Measurements from ENCODE around the gene DOHH. TPM values are rescaled to one million over a fixed set of nuclear protein-coding genes. Genes with fewer than 3 reads are reported as not detected.
"Not testable (repeated sequence)": the region's sequence is repeated elsewhere in the genome, so short reads cannot be mapped to it uniquely, and the experiment has no call there.

DOHH gene
- total RNA-seq, 2 experiments from 2014 or later, result 13.3 to 17.0 TPM

DNA sequence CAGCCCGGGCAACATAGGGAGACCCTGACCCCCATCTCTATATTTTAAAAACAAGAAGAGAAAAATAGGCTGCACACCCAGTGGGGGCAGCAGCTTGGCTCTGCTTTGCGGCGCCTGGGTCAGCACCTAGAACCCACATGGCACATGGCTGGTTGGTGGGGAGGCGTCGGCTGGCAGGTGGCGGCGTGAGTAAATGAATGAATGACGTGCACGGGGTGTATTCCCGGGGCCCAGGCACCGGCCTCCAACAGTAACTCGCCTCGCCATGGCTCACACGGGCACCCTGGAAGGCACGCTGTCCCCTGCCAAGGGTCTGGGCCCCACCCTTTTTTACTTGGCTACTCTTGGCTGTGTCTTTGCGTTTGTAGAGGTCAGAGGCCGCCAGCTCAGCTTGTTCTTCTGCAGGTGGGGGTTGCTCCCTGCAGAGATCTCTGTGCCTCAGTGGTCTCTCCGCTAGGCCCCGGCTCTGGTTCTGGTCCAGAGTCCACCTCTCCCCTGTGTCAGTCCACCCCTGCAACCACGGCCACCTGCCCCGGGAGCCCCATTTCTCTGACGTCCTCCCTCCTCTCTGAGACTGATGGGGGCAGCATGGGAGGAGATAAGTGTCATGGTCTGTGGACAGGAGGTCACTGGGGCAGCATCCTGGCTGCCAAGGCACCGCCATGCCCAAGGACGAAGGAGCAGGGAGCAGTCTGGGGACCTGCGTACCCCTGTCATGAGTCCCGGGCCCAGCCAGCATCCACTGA lies 11.2 kb upstream of the DOHH start:
- Mint-ChIP-seq H3K4me3 (no peak overlapping the region), H3K27ac (no peak overlapping the region), H3K4me1 (peaks cover 32% of the 10 kb centered on the region), H3K9me3 (ENCODE audit: low read depth) (no peaks in the 10 kb centered on the region), H3K27me3 (no peaks in the 10 kb centered on the region), H3K36me3 (peaks cover 16% of the 10 kb centered on the region)
- CTCF ChIA-PET, result no interaction called here
- no peak for ATAC-seq
- DNase-seq, result no peak

DNA sequence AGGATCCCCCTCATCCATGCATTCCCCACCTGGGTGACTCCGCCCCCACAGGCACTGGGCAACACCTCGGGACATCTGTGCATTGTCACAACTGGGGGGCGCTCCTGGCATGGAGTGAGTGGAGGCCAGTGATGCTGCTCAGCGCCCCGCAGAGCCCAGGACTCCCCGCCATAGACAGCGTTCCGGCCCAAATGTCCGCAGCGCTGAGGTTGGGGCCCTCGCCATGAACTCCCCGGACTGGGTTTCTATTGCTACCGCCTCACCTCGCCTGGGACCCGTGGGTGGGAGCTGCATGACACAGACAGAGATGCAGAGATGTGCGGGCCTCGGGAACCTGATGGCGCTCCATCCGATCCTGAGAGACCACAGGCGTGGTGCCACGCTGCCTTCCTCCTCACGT lies 10.3 kb upstream of the DOHH start:
- Mint-ChIP-seq H3K4me1 (peaks cover 30% of the 10 kb centered on the region), H3K4me3 (no peak overlapping the region), H3K36me3 (peaks cover 16% of the 10 kb centered on the region), H3K9me3 (ENCODE audit: low read depth) (no peaks in the 10 kb centered on the region), H3K27me3 (no peaks in the 10 kb centered on the region), H3K27ac (no peak overlapping the region)
- CTCF ChIA-PET, result no interaction called here
- no peak for DNase-seq
- no peak for ATAC-seq

DNA sequence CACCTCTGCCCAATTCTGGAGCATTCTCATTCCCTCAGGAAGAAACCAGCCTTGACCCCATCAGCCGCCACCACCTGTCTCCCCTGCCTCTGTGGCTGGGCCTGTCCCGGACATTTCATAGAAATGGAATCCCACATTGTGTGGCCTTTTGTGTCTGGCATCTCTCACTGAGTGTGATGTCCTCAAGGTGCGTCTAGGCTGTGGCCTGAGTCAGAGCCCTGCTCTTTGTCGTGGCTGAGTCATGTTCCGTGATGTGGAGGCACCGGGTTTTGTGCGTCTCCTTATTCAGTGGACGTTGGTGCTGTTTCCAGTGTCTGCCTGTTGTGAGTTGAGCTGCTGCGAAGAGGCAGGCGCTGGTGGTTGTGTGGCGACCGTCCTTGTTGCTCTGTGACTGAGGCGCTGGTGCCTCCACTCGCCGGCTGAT lies 9.1 kb upstream of the DOHH start:
- H3K27ac Mint-ChIP-seq, result no peak overlapping the region
- no peaks in the 10 kb centered on the region for H3K9me3 Mint-ChIP-seq (ENCODE audit: low read depth)
- H3K36me3 Mint-ChIP-seq, result peaks cover 16% of the 10 kb centered on the region
- H3K4me3 Mint-ChIP-seq, result peak overlapping the region; percentile 14
- CTCF ChIA-PET, result no interaction called here
- DNase-seq, result no peak
- no peak for ATAC-seq
- H3K27me3 Mint-ChIP-seq, result no peaks in the 10 kb centered on the region
- H3K4me1 Mint-ChIP-seq, result peaks cover 37% of the 10 kb centered on the region

DNA sequence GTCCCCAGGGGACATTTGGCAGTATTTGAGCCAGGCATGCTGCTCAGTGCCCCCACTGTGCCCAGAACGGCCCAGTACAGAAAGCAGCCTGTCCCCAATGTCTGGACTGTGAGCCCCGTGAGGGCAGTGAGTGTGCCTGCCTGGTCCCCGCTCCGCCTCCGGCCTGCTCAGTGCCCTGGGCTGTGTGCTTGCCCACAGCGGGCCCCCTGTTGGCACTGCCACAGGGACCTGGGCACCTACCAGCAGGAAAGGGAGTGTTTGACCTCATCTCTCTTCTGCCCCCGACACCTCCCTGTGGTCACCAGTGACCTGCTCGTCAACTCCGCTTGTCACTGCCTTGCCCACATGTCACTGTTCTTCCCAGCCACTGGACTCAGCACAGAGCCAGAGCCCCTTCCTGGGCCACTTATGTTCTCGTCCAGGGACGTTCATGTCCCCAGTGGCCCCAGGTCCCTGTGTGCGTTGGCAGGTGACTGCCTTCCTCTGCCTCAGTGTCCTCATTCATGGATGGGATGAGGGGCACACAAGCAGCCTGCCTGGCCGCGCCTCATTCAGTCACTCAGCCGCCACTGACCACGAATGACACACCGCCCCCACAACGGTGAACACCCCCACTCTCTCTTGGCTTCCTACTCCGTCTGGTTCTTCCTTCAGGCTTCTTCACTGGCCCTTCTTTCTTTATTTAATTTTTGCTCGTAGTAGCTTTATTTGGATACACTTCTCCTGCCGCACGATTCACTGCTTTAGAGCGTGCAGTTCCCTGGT lies 8.5 kb upstream of the DOHH start:
- peaks cover 39% of the 10 kb centered on the region for H3K4me1 Mint-ChIP-seq
- no peak for ATAC-seq
- H3K4me3 Mint-ChIP-seq, result peak overlapping the region; percentile 14
- H3K27ac Mint-ChIP-seq, result peak overlapping the region; percentile 24
- H3K9me3 Mint-ChIP-seq (ENCODE audit: low read depth), result no peaks in the 10 kb centered on the region
- H3K27me3 Mint-ChIP-seq, result no peaks in the 10 kb centered on the region
- DNase-seq, result no peak
- peaks cover 16% of the 10 kb centered on the region for H3K36me3 Mint-ChIP-seq
- CTCF ChIA-PET, result no interaction called here

DNA sequence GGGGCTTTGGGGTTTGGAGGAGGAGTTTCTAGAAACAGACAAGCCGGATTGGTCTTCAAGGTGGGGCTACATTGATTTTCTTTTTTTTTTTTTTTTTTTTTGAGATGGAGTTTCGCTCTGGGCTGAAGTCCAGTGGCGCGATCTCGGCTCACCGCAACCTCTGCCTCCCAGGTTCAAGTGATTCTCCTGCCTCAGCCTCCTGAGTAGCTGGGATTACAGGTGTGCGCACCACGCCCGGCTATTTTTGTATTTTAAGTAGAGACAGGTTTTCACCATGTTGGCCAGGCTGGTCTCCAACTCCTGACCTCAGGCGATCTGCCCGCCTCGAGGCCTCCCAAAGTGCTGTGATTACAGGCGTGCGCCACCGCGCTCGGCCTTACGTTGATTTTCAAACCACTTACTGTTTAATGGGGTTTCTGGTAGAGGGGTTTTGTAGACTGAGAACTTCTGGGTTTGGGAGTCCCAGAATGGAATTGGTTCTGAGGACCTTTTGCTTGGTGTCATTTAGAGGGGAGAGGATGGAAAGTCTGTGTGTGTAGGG lies 7.7 kb upstream of the DOHH start:
- H3K27me3 Mint-ChIP-seq; CTCF ChIA-PET; ATAC-seq; H3K9me3 Mint-ChIP-seq (ENCODE audit: low read depth); DNase-seq: not testable (repeated sequence)
- Mint-ChIP-seq H3K4me3 (peak overlapping the region; percentile 92), H3K4me1 (peaks cover 39% of the 10 kb centered on the region), H3K27ac (peak overlapping the region; percentile 41), H3K36me3 (peaks cover 16% of the 10 kb centered on the region)

DNA sequence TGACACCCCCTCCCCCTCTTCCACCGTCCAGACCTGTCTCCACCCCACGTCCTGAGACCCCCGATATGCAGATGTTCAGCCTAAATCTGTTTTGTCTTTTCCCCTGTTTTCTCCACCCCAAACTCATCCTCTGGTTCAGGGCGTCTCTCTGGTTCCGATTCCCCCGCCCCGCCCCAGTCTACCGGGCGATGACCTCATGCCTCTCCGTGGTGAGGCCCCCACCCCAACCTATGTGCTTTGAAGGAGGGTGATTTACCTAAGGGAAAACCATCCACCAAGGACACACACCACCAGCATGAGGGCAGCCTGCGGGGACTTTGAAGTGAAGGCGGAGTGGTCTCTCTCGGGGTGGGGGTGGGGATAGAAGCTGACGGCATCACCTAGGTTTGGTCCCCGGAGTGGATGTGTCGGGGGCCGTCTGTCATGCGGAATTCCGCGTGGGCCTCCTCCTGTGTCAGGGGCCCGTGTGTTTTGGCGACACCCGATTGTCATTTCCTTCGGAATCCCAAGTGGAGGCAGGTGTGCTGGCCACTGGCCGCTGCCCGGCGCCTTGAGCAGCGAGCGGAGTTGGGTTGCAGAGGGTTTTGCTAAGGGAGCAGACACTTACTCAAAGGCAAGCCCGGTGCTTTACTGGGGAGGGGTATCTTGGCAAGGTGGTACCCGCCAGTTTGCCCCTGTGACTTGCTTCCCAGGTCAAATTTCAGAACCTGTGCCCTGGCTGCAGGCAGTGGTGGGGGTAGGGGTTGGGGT lies 7.1 kb upstream of the DOHH start:
- CTCF ChIA-PET, result no interaction called here
- Mint-ChIP-seq H3K36me3 (peaks cover 16% of the 10 kb centered on the region), H3K4me3 (peak overlapping the region; percentile 92), H3K4me1 (peaks cover 39% of the 10 kb centered on the region), H3K9me3 (ENCODE audit: low read depth) (no peaks in the 10 kb centered on the region), H3K27me3 (no peaks in the 10 kb centered on the region), H3K27ac (peak overlapping the region; percentile 88)
- no peak for ATAC-seq
- DNase-seq, result peak; percentile 55

DNA sequence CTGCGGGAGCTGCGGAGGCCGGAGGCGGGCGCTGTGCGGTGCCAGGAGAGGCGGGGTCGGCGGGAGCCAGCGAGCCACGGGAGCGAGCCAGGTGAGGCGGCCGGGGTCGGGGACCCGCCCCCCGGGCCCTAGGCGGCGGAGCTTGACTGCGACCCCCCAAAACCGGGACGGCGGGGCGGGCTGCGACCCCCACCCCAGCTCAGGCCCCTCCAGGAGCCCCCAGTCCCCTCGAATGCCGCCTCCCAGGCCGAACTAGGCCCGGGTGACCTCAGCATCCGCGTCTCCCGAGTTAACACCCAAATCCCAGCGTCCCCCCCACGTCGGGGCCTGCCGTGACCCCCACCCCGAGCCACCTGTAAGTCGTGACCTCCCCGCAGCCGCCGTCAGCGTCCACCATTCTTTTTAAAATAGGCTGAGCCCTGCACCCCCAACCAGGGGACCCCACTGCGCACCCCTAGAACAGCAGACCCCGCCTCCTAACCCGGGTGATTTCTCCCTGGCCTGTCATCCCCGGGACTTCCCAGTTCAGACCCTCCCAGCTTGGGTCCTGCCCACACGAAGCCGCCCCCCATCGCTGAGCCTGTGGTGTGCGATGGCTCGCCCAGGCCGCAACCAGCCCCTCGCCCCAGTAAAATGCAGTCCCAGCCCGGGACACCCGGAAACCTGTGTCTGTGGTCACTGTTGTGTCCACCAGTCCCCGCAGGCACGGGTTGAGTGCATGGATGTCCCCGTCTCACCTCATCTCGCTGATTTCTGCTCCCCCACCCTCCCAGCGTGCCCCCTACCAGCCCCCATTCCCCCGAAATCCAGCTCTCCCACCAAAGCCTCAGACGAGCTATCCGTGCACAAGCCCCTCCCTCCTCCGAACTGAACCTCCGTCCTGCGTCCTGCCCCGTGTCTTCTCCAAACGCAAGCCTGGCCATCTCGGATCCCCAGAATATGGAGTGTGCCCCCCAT lies 6.2 kb upstream of the DOHH start:
- peak; percentile 66 for DNase-seq
- ATAC-seq, result peak; percentile 8
- no peaks in the 10 kb centered on the region for H3K9me3 Mint-ChIP-seq (ENCODE audit: low read depth)
- H3K27me3 Mint-ChIP-seq, result no peaks in the 10 kb centered on the region
- CTCF ChIA-PET, result interaction anchor here (1.3 kb wide), 1 partner anchor 38 kb away, joined by 4 read pairs; no protein-coding TSS in a partner anchor
- peaks cover 13% of the 10 kb centered on the region for H3K36me3 Mint-ChIP-seq
- H3K4me3 Mint-ChIP-seq, result peak overlapping the region; percentile 92
- H3K27ac Mint-ChIP-seq, result peak overlapping the region; percentile 88
- peaks cover 39% of the 10 kb centered on the region for H3K4me1 Mint-ChIP-seq

DNA sequence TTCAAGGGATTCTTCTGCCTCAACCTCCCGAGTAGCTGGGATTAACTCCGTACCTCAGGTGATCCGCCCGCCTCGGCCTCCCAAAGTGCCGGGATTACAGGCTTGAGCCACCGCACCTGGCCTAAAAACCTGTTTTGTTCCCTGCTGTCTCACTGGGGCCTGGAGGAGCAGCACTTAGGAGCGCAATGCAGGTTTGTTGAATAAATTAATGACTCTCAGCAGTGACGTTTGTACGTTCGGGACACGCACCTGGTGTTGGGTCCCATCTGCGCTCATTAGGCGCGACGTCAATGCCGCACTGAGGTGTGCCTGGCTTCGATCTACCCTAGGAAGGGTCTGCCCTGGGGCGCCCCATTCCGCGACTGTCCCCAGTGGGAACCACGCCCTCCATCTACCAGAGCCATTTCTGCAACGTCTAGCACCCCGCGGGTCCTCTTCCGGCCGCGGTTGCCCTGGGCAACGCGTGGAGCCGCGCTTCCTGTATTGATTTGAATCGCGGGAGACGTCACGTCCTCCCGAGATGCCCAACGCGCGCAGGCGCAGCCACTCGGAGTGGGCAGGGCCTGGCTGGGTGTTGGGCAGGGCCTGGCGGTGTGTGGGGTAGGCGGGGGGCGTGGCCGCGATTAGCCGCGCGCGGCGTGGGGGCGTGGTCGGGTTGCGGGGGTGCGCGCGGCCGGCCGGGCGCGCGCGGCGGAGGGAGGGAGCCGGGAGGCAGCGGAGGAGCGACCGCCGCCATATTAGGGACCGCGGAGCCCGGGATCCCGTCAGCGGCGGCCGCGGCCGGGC lies 5.3 kb upstream of the DOHH start, which contains the start of gene FZR1:
Gene FZR1, plus strand, starts transcription at position 714 of the 786 bp plus-strand sequence. CDS start 16,679 bp downstream, outside the sequence.
- ATAC-seq (peak; percentile 92), DNase-seq (peak; percentile 100)
- H3K36me3 Mint-ChIP-seq, result peaks cover 12% of the 10 kb centered on the region
- no peaks in the 10 kb centered on the region for H3K9me3 Mint-ChIP-seq (ENCODE audit: low read depth)
- peak within 1 kb of the TSS; percentile 91 for H3K27ac Mint-ChIP-seq
- H3K4me3 Mint-ChIP-seq, result peak within 1 kb of the TSS; percentile 92
- no peaks in the 10 kb centered on the region for H3K27me3 Mint-ChIP-seq
- H3K4me1 Mint-ChIP-seq, result peaks cover 43% of the 10 kb centered on the region
- CTCF ChIA-PET, result interaction anchor here (1.0 to 1.3 kb wide), 2 partner anchors 39 to 361 kb away, joined by 3 to 4 read pairs; no protein-coding TSS in a partner anchor

DNA sequence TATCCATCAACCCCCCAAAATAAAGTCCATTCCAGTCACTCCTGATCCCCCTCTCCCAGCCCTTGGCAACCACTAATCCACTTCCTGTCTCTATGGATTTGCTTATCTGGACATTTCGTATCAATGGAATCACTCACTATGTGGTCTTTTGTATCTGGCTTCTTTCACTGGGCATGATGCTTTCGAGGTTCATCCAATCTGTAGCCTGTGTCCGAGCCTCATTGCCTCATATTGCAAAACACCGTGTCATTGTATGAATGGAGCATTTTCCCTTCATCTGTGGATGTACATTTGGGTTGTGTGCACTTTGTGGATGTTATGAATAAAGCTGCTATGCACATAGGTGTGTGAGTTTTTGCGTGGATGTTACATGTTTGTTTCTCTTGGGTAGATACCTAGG lies 4.3 kb upstream of the DOHH start:
- H3K36me3 Mint-ChIP-seq, result peaks cover 16% of the 10 kb centered on the region
- peaks cover 4% of the 10 kb centered on the region for H3K27me3 Mint-ChIP-seq
- peaks cover 46% of the 10 kb centered on the region for H3K4me1 Mint-ChIP-seq
- no peak for DNase-seq
- CTCF ChIA-PET, result interaction anchor here (1.0 to 1.4 kb wide), 3 partner anchors 20 to 360 kb away, joined by 3 read pairs; no protein-coding TSS in a partner anchor
- no peaks in the 10 kb centered on the region for H3K9me3 Mint-ChIP-seq (ENCODE audit: low read depth)
- peak overlapping the region; percentile 91 for H3K27ac Mint-ChIP-seq
- H3K4me3 Mint-ChIP-seq, result peak overlapping the region; percentile 92
- ATAC-seq, result no peak

DNA sequence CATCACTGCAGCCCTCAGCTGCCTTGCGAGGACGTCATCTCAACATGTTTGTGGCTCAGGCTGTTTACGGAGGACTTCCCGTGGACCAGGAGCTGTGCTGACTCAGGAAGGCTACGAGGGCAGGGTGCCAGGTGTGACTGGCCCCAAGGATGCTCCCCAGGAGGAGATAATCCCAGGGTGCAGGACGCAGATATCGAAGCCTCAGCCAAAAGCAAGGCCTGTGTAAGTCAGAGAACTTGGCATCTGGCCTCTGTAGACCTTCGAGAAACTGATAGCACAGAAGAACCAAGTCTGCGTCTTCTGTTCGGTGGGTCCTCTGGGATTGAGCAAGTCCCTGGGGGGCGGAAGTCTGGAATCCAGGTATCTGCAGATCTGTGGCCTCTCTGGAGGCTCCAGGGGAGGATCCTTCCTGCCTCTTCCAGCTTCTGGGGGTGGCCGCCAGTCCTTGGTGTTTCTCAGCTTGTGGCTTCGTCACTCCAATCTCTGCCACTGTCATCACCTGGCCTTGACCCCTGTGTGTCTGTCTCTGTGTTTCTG lies 2.6 kb upstream of the DOHH start:
- CTCF ChIA-PET, result interaction anchor here (0.6 to 0.9 kb wide), 2 partner anchors 18 to 42 kb away, joined by 3 to 4 read pairs; no protein-coding TSS in a partner anchor
- Mint-ChIP-seq H3K27me3 (peaks cover 4% of the 10 kb centered on the region), H3K4me3 (no peak overlapping the region), H3K36me3 (peaks cover 11% of the 10 kb centered on the region), H3K27ac (no peak overlapping the region), H3K9me3 (ENCODE audit: low read depth) (no peaks in the 10 kb centered on the region), H3K4me1 (peaks cover 41% of the 10 kb centered on the region)
- DNase-seq, result no peak
- ATAC-seq, result no peak

DNA sequence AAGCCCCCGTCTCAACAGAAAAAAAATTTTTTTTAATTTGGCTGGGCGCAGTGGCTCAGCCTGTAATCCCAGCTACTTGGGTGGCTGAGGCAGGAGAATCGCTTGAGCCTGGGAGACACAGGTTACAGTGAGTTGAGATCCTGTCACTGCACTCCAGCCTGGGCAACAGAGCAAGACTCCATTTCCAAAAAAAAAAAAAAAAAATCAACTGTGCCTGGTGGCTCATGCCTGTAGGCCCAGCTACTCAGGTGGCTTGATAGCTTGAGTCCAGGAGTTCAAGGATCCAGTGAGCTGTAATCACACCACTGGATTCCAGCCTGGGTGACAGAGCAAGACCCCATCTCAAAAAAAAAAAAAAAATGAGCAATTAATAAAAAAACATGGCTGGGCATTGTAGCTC lies 1.3 kb upstream of the DOHH start:
- ATAC-seq (no peak), DNase-seq (no peak)
- Mint-ChIP-seq H3K4me1 (peaks cover 34% of the 10 kb centered on the region), H3K4me3 (no peak overlapping the region), H3K36me3 (peaks cover 6% of the 10 kb centered on the region), H3K27ac (no peak overlapping the region), H3K27me3 (peaks cover 4% of the 10 kb centered on the region), H3K9me3 (ENCODE audit: low read depth) (no peaks in the 10 kb centered on the region)
- CTCF ChIA-PET, result interaction anchor here (0.7 to 3.3 kb wide), 4 partner anchors 11 to 217 kb away, joined by 3 to 28 read pairs (median 4); no protein-coding TSS in a partner anchor

All from activated CD8-positive, alpha-beta memory T cell treated with anti-CD3 and anti-CD28 coated beads, Interleukin-2, amount 10 ng/mL, durations not matched to agents 7 days and 5 days (primary cell).